ENCODE results near the gene CCR3. TPM values are rescaled to one million over a fixed set of nuclear protein-coding genes. Genes with fewer than 3 reads are reported as not detected.

The CCR3 gene
- total and polyA plus RNA-seq, 2 experiments from 2014 or later, result not detected

DNA sequence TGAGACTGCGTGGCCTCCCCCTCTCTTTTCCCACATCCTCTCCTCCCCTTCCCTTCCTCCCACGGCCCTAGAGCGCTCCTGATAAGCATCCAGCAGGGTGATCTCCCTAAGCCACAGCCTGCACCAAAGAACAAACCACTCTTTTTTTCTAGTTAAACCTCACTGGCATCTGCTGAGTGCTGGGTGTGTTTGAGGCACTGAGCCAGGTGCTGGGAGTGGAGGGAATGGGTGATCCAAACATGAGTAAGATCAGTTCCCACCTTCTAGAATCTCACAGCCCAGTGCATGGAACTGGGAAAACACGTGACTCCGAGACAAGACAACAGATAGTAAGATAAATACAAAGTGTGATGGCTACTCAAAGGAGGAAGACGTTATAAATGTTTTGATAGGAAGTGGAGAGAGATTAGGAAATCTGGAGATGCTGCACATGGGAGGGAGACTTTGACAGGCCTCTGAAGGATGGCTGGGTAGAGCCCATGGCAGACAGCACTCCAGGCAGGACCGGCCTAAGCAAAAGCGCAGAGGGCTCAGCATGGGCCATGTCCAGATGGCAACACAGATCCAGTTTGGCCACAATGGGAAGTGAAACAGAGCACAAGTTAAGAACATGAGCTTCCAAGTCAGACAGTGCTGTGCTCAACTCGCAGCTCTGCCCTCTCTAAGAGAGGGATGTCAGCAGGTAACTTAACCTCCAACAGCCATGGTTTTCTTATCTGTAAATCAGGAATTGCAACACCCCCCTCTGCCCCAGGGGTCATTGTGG is 55.6 kb downstream of the CCR3 start (continued):
- TF ChIP-seq, protein P1, sequence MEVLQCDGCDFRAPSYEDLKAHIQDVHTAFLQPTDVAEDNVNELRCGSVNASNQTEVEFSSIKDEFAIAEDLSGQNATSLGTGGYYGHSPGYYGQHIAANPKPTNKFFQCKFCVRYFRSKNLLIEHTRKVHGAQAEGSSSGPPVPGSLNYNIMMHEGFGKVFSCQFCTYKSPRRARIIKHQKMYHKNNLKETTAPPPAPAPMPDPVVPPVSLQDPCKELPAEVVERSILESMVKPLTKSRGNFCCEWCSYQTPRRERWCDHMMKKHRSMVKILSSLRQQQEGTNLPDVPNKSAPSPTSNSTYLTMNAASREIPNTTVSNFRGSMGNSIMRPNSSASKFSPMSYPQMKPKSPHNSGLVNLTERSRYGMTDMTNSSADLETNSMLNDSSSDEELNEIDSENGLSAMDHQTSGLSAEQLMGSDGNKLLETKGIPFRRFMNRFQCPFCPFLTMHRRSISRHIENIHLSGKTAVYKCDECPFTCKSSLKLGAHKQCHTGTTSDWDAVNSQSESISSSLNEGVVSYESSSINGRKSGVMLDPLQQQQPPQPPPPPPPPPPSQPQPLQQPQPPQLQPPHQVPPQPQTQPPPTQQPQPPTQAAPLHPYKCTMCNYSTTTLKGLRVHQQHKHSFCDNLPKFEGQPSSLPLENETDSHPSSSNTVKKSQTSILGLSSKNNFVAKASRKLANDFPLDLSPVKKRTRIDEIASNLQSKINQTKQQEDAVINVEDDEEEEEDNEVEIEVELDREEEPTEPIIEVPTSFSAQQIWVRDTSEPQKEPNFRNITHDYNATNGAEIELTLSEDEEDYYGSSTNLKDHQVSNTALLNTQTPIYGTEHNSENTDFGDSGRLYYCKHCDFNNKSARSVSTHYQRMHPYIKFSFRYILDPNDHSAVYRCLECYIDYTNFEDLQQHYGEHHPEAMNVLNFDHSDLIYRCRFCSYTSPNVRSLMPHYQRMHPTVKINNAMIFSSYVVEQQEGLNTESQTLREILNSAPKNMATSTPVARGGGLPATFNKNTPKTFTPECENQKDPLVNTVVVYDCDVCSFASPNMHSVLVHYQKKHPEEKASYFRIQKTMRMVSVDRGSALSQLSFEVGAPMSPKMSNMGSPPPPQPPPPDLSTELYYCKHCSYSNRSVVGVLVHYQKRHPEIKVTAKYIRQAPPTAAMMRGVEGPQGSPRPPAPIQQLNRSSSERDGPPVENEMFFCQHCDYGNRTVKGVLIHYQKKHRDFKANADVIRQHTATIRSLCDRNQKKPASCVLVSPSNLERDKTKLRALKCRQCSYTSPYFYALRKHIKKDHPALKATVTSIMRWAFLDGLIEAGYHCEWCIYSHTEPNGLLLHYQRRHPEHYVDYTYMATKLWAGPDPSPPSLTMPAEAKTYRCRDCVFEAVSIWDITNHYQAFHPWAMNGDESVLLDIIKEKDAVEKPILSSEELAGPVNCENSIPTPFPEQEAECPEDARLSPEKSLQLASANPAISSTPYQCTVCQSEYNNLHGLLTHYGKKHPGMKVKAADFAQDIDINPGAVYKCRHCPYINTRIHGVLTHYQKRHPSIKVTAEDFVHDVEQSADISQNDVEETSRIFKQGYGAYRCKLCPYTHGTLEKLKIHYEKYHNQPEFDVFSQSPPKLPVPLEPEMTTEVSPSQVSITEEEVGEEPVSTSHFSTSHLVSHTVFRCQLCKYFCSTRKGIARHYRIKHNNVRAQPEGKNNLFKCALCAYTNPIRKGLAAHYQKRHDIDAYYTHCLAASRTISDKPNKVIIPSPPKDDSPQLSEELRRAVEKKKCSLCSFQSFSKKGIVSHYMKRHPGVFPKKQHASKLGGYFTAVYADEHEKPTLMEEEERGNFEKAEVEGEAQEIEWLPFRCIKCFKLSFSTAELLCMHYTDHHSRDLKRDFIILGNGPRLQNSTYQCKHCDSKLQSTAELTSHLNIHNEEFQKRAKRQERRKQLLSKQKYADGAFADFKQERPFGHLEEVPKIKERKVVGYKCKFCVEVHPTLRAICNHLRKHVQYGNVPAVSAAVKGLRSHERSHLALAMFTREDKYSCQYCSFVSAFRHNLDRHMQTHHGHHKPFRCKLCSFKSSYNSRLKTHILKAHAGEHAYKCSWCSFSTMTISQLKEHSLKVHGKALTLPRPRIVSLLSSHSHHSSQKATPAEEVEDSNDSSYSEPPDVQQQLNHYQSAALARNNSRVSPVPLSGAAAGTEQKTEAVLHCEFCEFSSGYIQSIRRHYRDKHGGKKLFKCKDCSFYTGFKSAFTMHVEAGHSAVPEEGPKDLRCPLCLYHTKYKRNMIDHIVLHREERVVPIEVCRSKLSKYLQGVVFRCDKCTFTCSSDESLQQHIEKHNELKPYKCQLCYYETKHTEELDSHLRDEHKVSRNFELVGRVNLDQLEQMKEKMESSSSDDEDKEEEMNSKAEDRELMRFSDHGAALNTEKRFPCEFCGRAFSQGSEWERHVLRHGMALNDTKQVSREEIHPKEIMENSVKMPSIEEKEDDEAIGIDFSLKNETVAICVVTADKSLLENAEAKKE (CRISPR knock-in tag; IDR thresholded peaks at IDR 0.05), result no peak

DNA sequence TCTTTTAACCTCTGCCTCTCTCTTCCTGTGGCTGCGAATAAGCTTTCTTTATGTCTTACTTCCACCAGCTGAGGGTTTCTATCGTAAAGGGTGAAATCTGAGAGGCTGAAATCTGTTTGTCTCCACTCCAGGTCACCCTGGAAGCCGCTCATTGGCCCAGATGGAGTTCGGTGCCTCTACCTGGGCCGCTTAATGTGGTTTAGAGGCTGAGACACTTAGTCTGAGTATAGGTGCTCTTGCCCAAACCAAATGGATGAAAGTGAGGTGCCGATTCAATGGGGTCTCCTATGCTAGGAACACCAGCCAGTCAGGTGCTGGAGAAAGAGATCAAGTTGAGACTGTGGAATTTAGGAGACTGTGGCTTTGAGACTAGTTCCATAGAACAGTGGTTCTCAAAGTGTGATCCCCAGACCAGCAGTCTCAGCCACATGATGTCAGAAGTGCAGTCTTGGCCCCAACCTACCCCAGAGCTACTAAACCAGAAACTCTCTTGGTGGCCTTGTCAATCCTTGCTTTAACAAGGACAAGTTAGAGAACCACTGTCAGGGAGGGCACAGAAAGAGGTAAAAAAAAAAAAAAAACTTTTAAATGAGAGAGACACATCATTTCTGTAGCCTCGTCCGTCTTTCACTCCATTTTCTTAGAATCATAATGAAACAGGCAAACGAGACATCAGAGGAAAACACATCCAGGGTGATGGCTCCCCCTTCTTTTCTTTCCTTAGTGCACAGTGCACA is 56.8 kb downstream of the CCR3 start:
- Mint-ChIP-seq H3K4me1 (no peaks in the 10 kb centered on the region), H3K9me3 (no peaks in the 10 kb centered on the region), H3K27ac (no peak overlapping the region), H3K4me3 (no peak overlapping the region), H3K27me3 (ENCODE audit: insufficient read depth, low read depth, poor library complexity) (peaks cover 4% of the 10 kb centered on the region), H3K36me3 (ENCODE audit: low read depth) (no peaks in the 10 kb centered on the region)
- TF ChIP-seq, protein P2, sequence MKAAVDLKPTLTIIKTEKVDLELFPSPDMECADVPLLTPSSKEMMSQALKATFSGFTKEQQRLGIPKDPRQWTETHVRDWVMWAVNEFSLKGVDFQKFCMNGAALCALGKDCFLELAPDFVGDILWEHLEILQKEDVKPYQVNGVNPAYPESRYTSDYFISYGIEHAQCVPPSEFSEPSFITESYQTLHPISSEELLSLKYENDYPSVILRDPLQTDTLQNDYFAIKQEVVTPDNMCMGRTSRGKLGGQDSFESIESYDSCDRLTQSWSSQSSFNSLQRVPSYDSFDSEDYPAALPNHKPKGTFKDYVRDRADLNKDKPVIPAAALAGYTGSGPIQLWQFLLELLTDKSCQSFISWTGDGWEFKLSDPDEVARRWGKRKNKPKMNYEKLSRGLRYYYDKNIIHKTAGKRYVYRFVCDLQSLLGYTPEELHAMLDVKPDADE (IDR thresholded peaks at IDR 0.05), result no peak
- TF ChIP-seq, protein P1 (CRISPR knock-in tag; IDR thresholded peaks at IDR 0.05), result no peak
- TF ChIP-seq JUNB (IDR thresholded peaks at IDR 0.05; ENCODE audit: unreplicated experiment) (no peak), POLR2AphosphoS5 (IDR thresholded peaks at IDR 0.05; ENCODE audit: low read depth) (no peak), ZNF114 (CRISPR knock-in tag; IDR thresholded peaks at IDR 0.05) (no peak)
- no peaks in the 10 kb centered on the region for H3K4me1 ChIP-seq (ENCODE audit: insufficient read depth)
- H3K4me2 ChIP-seq, result no peak overlapping the region
- H3K27me3 ChIP-seq (ENCODE audit: insufficient read depth), result no peaks in the 10 kb centered on the region
- no peaks in the 10 kb centered on the region for H3K36me3 ChIP-seq (ENCODE audit: insufficient read depth)
- no peaks in the 10 kb centered on the region for H4K20me1 ChIP-seq (replicated peaks; ENCODE audit: insufficient read depth)
- H2AFZ ChIP-seq, result no peak overlapping the region
- no peaks in the 10 kb centered on the region for H3K9me2 ChIP-seq (ENCODE audit: insufficient read depth)
- ATAC-seq (no peak), DNase-seq (ENCODE audit: low spot score) (no peak)
- no peaks in the 10 kb centered on the region for H3K79me2 ChIP-seq (replicated peaks; ENCODE audit: insufficient read depth)
- H3K4me3 ChIP-seq, result no peak overlapping the region
- no peak overlapping the region for H3K27ac ChIP-seq (ENCODE audit: low read depth)
- H3F3A ChIP-seq (replicated peaks; ENCODE audit: low read depth), result no peaks in the 10 kb centered on the region
